H1 (cell line): ENCODE measurements around the gene ENOPH1. TPM values are rescaled to one million over a fixed set of nuclear protein-coding genes. Genes with fewer than 3 reads are reported as not detected.
"Not testable (repeated sequence)": the region's sequence is repeated elsewhere in the genome, so short reads cannot be mapped to it uniquely, and the experiment has no call there.

Experiments used
- CTCF ChIA-PET: fragments of 300-600 bp; sonication (Branson Sonifier 250); formaldehyde crosslinking; loops from one replicate; lab custom pipeline; 2021; ENCODE audit not compliant: partially characterized antibody; lab: Charles Lee
- POLR2A ChIA-PET: fragments of 300-600 bp; sonication (Branson Sonifier 250); formaldehyde crosslinking; loops from one replicate; lab custom pipeline; 2021; ENCODE audit warnings: inconsistent platforms; ENCODE audit not compliant: partially characterized antibody; lab: Charles Lee
- DNase-seq, 2 experiments: peaks; one replicate each; pipeline versions ENCODE4 v3.0.0 to v3.0.0-alpha.2; 2010 to 2022; ENCODE audit warnings: low spot score in 2 of 2, low read depth in 1 of 2, mixed read lengths in 1 of 2
- FAIRE-seq: peaks from 2 replicates; lab custom pipeline; 2011; peaks lifted over from hg19 to GRCh38; lab: Jason Lieb, UNC
- H2AFZ ChIP-seq: 2 replicates; pipeline ENCODE4 v1.8.1; 2012; ENCODE audit warnings: low read length, inconsistent platforms
- H2AK5ac ChIP-seq: 2 replicates; pipeline ENCODE4 v1.6.1; 2013; ENCODE audit warnings: low read depth, low read length
- H2BK120ac ChIP-seq: replicated peaks from 2 replicates; pipeline ENCODE3; 2013; ENCODE audit warnings: low read depth, low read length, inconsistent platforms
- H2BK12ac ChIP-seq: 2 replicates; pipeline ENCODE4 v1.6.1; 2013; ENCODE audit warnings: low read depth, low read length
- H2BK15ac ChIP-seq: 2 replicates; pipeline ENCODE4 v1.6.1; 2013; ENCODE audit warnings: low read length
- H2BK20ac ChIP-seq: 2 replicates; pipeline ENCODE4 v1.6.1; 2013; ENCODE audit warnings: low read length
- H2BK5ac ChIP-seq: 2 replicates; pipeline ENCODE4 v1.6.1; 2013; ENCODE audit warnings: low read depth, low read length
- H3K14ac ChIP-seq: 2 replicates; pipeline ENCODE4 v1.6.1; 2013; ENCODE audit warnings: inconsistent platforms; ENCODE audit not compliant: insufficient read length
- H3K18ac ChIP-seq: 2 replicates; pipeline ENCODE4 v1.6.1; 2013; ENCODE audit warnings: low read length; ENCODE audit errors: extremely low read depth
- H3K23ac ChIP-seq: 2 replicates; pipeline ENCODE4 v1.6.1; 2013; ENCODE audit warnings: inconsistent platforms; ENCODE audit not compliant: insufficient read length
- H3K23me2 ChIP-seq: 2 replicates; pipeline ENCODE4 v1.6.1; 2013; ENCODE audit warnings: low read depth, low read length
- H3K27ac ChIP-seq: 2 replicates; pipeline ENCODE4 v1.6.1; 2011; ENCODE audit warnings: low read depth, low read length, inconsistent platforms
- H3K27me3 ChIP-seq, 4 experiments: replicated peaks in 1 of 4; 1 replicate in 1 of 4; 2 replicates in 3 of 4; pipeline versions ENCODE4 v1.6.1 to v1.8.1; 2011 to 2013; ENCODE audit warnings: low read length in 3 of 4, mild to moderate bottlenecking in 3 of 4, inconsistent platforms in 2 of 4, mixed read lengths in 2 of 4, moderate library complexity in 1 of 4; ENCODE audit not compliant: control insufficient read depth in 3 of 4, insufficient read depth in 3 of 4; ENCODE audit errors: extremely low read depth in 1 of 4
- H3K36me3 ChIP-seq, 4 experiments: 2 replicates each; pipeline versions ENCODE4 v1.6.1 to v1.8.1; 2011 to 2013; ENCODE audit warnings: mild to moderate bottlenecking in 4 of 4, low read length in 3 of 4, moderate library complexity in 2 of 4, control low read depth in 1 of 4, inconsistent platforms in 1 of 4; ENCODE audit not compliant: insufficient read depth in 4 of 4, control insufficient read depth in 2 of 4
- H3K4ac ChIP-seq: replicated peaks from 2 replicates; pipeline ENCODE3; 2013; ENCODE audit warnings: low read length, low read depth, mixed read lengths, inconsistent platforms; ENCODE audit not compliant: insufficient read length
- H3K4me1 ChIP-seq, 4 experiments: replicated peaks in 1 of 4; 1 replicate in 1 of 4; 2 replicates in 3 of 4; pipeline versions ENCODE4 v1.6.1 to v1.8.1; 2011 to 2013; ENCODE audit warnings: low read length in 3 of 4, inconsistent platforms in 2 of 4, mixed read lengths in 1 of 4; ENCODE audit not compliant: insufficient read depth in 4 of 4, control insufficient read depth in 3 of 4
- H3K4me2 ChIP-seq, 2 experiments: 2 replicates each; pipeline versions ENCODE4 v1.6.1 to v1.8.1; 2011 to 2013; ENCODE audit warnings: low read depth in 2 of 2, low read length in 2 of 2, control low read depth in 1 of 2, inconsistent platforms in 1 of 2, mild to moderate bottlenecking in 1 of 2; ENCODE audit not compliant: insufficient read depth in 1 of 2
- H3K4me3 ChIP-seq, 4 experiments: fragments of 200-600, 300-600 bp in 1 of 4; sonication (generic), shearing (Covaris generic), sonication (Bioruptor Twin) in 1 of 4; 2 replicates each; pipeline versions ENCODE4 v1.5.1 to v1.8.1; 2011 to 2016; ENCODE audit warnings: low read length in 4 of 4, low read depth in 3 of 4, control low read depth in 2 of 4, inconsistent platforms in 2 of 4, mild to moderate bottlenecking in 2 of 4, mixed read lengths in 1 of 4, moderate library complexity in 1 of 4; ENCODE audit not compliant: insufficient read depth in 2 of 4; ENCODE audit errors: extremely low read depth in 1 of 4
- H3K56ac ChIP-seq: replicated peaks from 2 replicates; pipeline ENCODE3; 2013; ENCODE audit warnings: low read depth, mild to moderate bottlenecking, mixed read lengths, low read length, inconsistent platforms; ENCODE audit not compliant: insufficient read length
- H3K79me1 ChIP-seq: 2 replicates; pipeline ENCODE4 v1.6.1; 2013; ENCODE audit warnings: low read depth, low read length, control low read depth
- H3K79me2 ChIP-seq, 2 experiments: 2 replicates each; pipeline versions ENCODE4 v1.6.1 to v1.8.1; 2012 to 2013; ENCODE audit warnings: low read length in 2 of 2, mild to moderate bottlenecking in 2 of 2, inconsistent platforms in 1 of 2; ENCODE audit not compliant: insufficient read depth in 2 of 2, control insufficient read depth in 1 of 2
- H3K9ac ChIP-seq, 4 experiments: replicated peaks in 1 of 4; 1 replicate in 1 of 4; 2 replicates in 3 of 4; pipeline versions ENCODE4 v1.6.1 to v1.8.1; 2011 to 2013; ENCODE audit warnings: low read depth in 3 of 4, low read length in 3 of 4, control low read depth in 2 of 4, mild to moderate bottlenecking in 2 of 4, moderate library complexity in 2 of 4, inconsistent platforms in 1 of 4; ENCODE audit errors: extremely low read depth in 1 of 4
- H3K9me3 ChIP-seq, 2 experiments: 2 replicates each; pipeline versions ENCODE4 v1.6.1 to v1.8.1; 2012 to 2013; ENCODE audit warnings: mild to moderate bottlenecking in 2 of 2, moderate library complexity in 2 of 2, control low read depth in 1 of 2, inconsistent platforms in 1 of 2, low read depth in 1 of 2, low read length in 1 of 2, mixed read lengths in 1 of 2; ENCODE audit not compliant: insufficient read depth in 2 of 2
- H4K20me1 ChIP-seq, 2 experiments: replicated peaks in 1 of 2; 2 replicates each; pipeline versions ENCODE3 to v1.8.1; 2011 to 2013; ENCODE audit warnings: inconsistent platforms in 2 of 2, low read length in 2 of 2, mild to moderate bottlenecking in 1 of 2; ENCODE audit not compliant: insufficient read depth in 2 of 2, control insufficient read depth in 1 of 2
- H4K5ac ChIP-seq: 2 replicates; pipeline ENCODE4 v1.6.1; 2013; ENCODE audit warnings: low read length, low read depth, mixed read lengths, inconsistent platforms; ENCODE audit not compliant: insufficient read length
- H4K8ac ChIP-seq: 2 replicates; pipeline ENCODE4 v1.8.0; 2013; ENCODE audit warnings: mild to moderate bottlenecking, moderate library complexity, low read length, inconsistent platforms; ENCODE audit not compliant: insufficient read depth; ENCODE audit errors: extremely low read depth
- H4K91ac ChIP-seq: replicated peaks from 2 replicates; pipeline ENCODE3; 2013; ENCODE audit warnings: low read length, mixed read lengths, inconsistent platforms; ENCODE audit not compliant: insufficient read length
- WGBS, 2 experiments: shearing (Covaris generic) in 1 of 2; methylation state at CpG; one replicate each; pipeline versions ENCODE4 v1.1.6 to v1.1.7; 2013 to 2015; ENCODE audit warnings: low lambda C conversion rate in 2 of 2, mixed read lengths in 2 of 2, inconsistent platforms in 1 of 2, low coverage in 1 of 2, missing lambda C conversion rate in 1 of 2; ENCODE audit not compliant: insufficient replicate concordance in 2 of 2, insufficient coverage in 1 of 2, insufficient read length in 1 of 2; ENCODE audit errors: extremely low coverage in 1 of 2, missing lambda C conversion rate in 1 of 2; 5-methylcytosine and 5-hydroxymethylcytosine counted together
- polyA plus RNA-seq, 7 experiments: library from polyadenylated mRNA; depleted of rRNA in 3 of 7; stranded (reverse) in 5 of 7; unstranded in 2 of 7; fragments of >200 nt in 5 of 7; fragments of 200-250 nt in 2 of 7; gene quantifications; 1 replicate in 5 of 7; 2 replicates in 1 of 7; 4 replicates in 1 of 7; pipeline versions ENCODE4 v1.2.1 to v1.2.3, GENCODE V29; 2011 to 2013; ENCODE audit warnings: missing spikeins in 2 of 7, mixed read lengths in 2 of 7
- total RNA-seq: library from RNA; stranded (reverse); fragmentation: NEBNext Ultra II Directional; extraction: Animal tissue kit (Norgen Biotek cat#: 25700); gene quantifications from 2 replicates; pipeline ENCODE4 v1.2.1, GENCODE V29; 2021

ENOPH1 gene
- total and polyA plus RNA-seq, 2 of the 8 experiments (the other 6 are each of a cell fraction or from before 2014, with no cell fraction given), result 25.1 to 89.3 TPM

GRCh38 chr4:82415061-82415460 lies 15.3 kb upstream of the ENOPH1 start:
- H3K27ac ChIP-seq, H3K36me3 ChIP-seq, H4K8ac ChIP-seq, H3K79me1 ChIP-seq, H2BK15ac ChIP-seq, H3K18ac ChIP-seq, H4K5ac ChIP-seq, H2BK20ac ChIP-seq, H3K9ac ChIP-seq, FAIRE-seq, H2BK120ac ChIP-seq, H3K79me2 ChIP-seq, H3K23me2 ChIP-seq, H3K23ac ChIP-seq, H3K56ac ChIP-seq, H2BK12ac ChIP-seq, H4K91ac ChIP-seq, H2AK5ac ChIP-seq, H3K4ac ChIP-seq, H2BK5ac ChIP-seq, H3K4me3 ChIP-seq, H2AFZ ChIP-seq, DNase-seq, H3K4me1 ChIP-seq, H3K14ac ChIP-seq, H3K27me3 ChIP-seq, H3K4me2 ChIP-seq, H4K20me1 ChIP-seq, H3K9me3 ChIP-seq: not testable (repeated sequence)
- ChIA-PET POLR2A (interaction anchor here (0.7 to 4.6 kb wide), 7 partner anchors 9 to 64 kb away, joined by 3 to 76 read pairs (median 8); partner anchors contain the start of genes HNRNPD and HNRNPDL), CTCF (interaction anchor here (0.7 to 2.1 kb wide), 5 partner anchors 9 to 385 kb away, joined by 3 to 6 read pairs (median 4); no protein-coding TSS in a partner anchor)
- 89% methylated on average over 11 of the region's 11 CpGs; no CpG with 5 or more reads in 1 of the 2 experiments for WGBS, 2 experiments
